Measurements from ENCODE around the gene UBXN7.
"Not testable (repeated sequence)": the region's sequence is repeated elsewhere in the genome, so short reads cannot be mapped to it uniquely, and the experiment has no call there.

UBXN7 gene

GRCh38 chr3:196356556-196356955 lies 75.7 kb downstream of the UBXN7 start:
- no peak for DNase-seq (ENCODE audit: low read depth in 2 of 2)

GRCh38 chr3:196355668-196356067 lies 76.6 kb downstream of the UBXN7 start:
- DNase-seq (ENCODE audit: low read depth in 2 of 2) = no peak

- DNase-seq (ENCODE audit: low read depth in 2 of 2) = no peak
These were observed 78.1 kb downstream of the UBXN7 start for GRCh38 chr3:196354132-196354531.

GRCh38 chr3:196351541-196351940 lies 80.7 kb downstream of the UBXN7 start:
- no peak for DNase-seq (ENCODE audit: low read depth in 2 of 2)

- DNase-seq (ENCODE audit: low read depth in 2 of 2) = no peak
These were observed 82.2 kb downstream of the UBXN7 start for GRCh38 chr3:196350067-196350466.

- no peak for DNase-seq (ENCODE audit: low read depth in 2 of 2)
These were observed 83.5 kb downstream of the UBXN7 start for GRCh38 chr3:196348698-196349097.

- no peak for DNase-seq (ENCODE audit: low read depth in 2 of 2)
These were observed 87.6 kb downstream of the UBXN7 start for GRCh38 chr3:196344663-196345062.

- not testable (repeated sequence) for DNase-seq (ENCODE audit: low read depth in 2 of 2)
These were observed 88.3 kb downstream of the UBXN7 start for GRCh38 chr3:196343917-196344316.

GRCh38 chr3:196341137-196341536 lies 91.1 kb downstream of the UBXN7 start:
- DNase-seq (ENCODE audit: low read depth in 2 of 2) = no peak

GRCh38 chr3:196340466-196340865 lies 91.8 kb downstream of the UBXN7 start:
- DNase-seq (ENCODE audit: low read depth in 2 of 2) = no peak

GRCh38 chr3:196339493-196340254 lies 92.6 kb downstream of the UBXN7 start:
- DNase-seq (ENCODE audit: low read depth in 2 of 2) = no peak

GRCh38 chr3:196339044-196339443 lies 93.2 kb downstream of the UBXN7 start:
- DNase-seq (ENCODE audit: low read depth in 2 of 2) = no peak

GRCh38 chr3:196336319-196337145 lies 95.7 kb downstream of the UBXN7 start:
- DNase-seq (ENCODE audit: low read depth in 2 of 2) = no peak

- DNase-seq (ENCODE audit: low read depth in 2 of 2) = no peak
These were observed 96.7 kb downstream of the UBXN7 start for GRCh38 chr3:196335503-196335948.

- DNase-seq (ENCODE audit: low read depth in 2 of 2) = no peak
These were observed 97.2 kb downstream of the UBXN7 start for GRCh38 chr3:196334982-196335381.

- no peak for DNase-seq (ENCODE audit: low read depth in 2 of 2)
These were observed 100.1 kb downstream of the UBXN7 start for GRCh38 chr3:196332168-196332567.

GRCh38 chr3:196327405-196327804 lies 104.8 kb downstream of the UBXN7 start:
- DNase-seq (ENCODE audit: low read depth in 2 of 2) = no peak

GRCh38 chr3:196326936-196327335 lies 105.3 kb downstream of the UBXN7 start:
- DNase-seq (ENCODE audit: low read depth in 2 of 2) = no peak

GRCh38 chr3:196323691-196324090 lies 108.5 kb downstream of the UBXN7 start:
- DNase-seq (ENCODE audit: low read depth in 2 of 2) = no peak

GRCh38 chr3:196323016-196323415 lies 109.2 kb downstream of the UBXN7 start:
- no peak for DNase-seq (ENCODE audit: low read depth in 2 of 2)

GRCh38 chr3:196321162-196321561 lies 111.1 kb downstream of the UBXN7 start:
- no peak for DNase-seq (ENCODE audit: low read depth in 2 of 2)

GRCh38 chr3:196320137-196320536 lies 112.1 kb downstream of the UBXN7 start:
- no peak for DNase-seq (ENCODE audit: low read depth in 2 of 2)
